Fibroblast of pulmonary artery (primary cell): ENCODE data around the gene SEL1L2.

Source experiments
- DNase-seq: peaks from one replicate; pipeline ENCODE4 v3.0.0-alpha.2; 2010; ENCODE audit warnings: low read depth
- H3K4me3 ChIP-seq: replicated peaks from 2 replicates; pipeline ENCODE4 v1.5.1; 2011; ENCODE audit warnings: low read depth, mild to moderate bottlenecking, control low read depth, low read length, moderate library complexity
- TF ChIP-seq, protein P1 (sequence below): IDR thresholded peaks from 2 replicates; pipeline ENCODE4 v1.5.1; 2011; ENCODE audit warnings: mild to moderate bottlenecking, control low read depth, low read length, inconsistent platforms; ENCODE audit errors: missing control alignments

Gene SEL1L2

GRCh38 chr20:13873831-13874230 lies 116.6 kb downstream of the SEL1L2 start:
- DNase-seq = no peak
- TF ChIP-seq, protein P1, sequence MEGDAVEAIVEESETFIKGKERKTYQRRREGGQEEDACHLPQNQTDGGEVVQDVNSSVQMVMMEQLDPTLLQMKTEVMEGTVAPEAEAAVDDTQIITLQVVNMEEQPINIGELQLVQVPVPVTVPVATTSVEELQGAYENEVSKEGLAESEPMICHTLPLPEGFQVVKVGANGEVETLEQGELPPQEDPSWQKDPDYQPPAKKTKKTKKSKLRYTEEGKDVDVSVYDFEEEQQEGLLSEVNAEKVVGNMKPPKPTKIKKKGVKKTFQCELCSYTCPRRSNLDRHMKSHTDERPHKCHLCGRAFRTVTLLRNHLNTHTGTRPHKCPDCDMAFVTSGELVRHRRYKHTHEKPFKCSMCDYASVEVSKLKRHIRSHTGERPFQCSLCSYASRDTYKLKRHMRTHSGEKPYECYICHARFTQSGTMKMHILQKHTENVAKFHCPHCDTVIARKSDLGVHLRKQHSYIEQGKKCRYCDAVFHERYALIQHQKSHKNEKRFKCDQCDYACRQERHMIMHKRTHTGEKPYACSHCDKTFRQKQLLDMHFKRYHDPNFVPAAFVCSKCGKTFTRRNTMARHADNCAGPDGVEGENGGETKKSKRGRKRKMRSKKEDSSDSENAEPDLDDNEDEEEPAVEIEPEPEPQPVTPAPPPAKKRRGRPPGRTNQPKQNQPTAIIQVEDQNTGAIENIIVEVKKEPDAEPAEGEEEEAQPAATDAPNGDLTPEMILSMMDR = no peak
- no peak overlapping the region for H3K4me3 ChIP-seq

- H3K4me3 ChIP-seq = no peak overlapping the region
- TF ChIP-seq, protein P1 = no peak
- no peak for DNase-seq
Observed at GRCh38 chr20:13870170-13870748, 120.2 kb downstream of the SEL1L2 start.

- no peak overlapping the region for H3K4me3 ChIP-seq
- DNase-seq = peak; percentile 9
- TF ChIP-seq, protein P1 = no peak
Observed at GRCh38 chr20:13868331-13868730, 122.1 kb downstream of the SEL1L2 start.

GRCh38 chr20:13865791-13866351 lies 124.5 kb downstream of the SEL1L2 start:
- no peak for DNase-seq
- no peak overlapping the region for H3K4me3 ChIP-seq
- TF ChIP-seq, protein P1 = no peak

- DNase-seq = no peak
- H3K4me3 ChIP-seq = no peak overlapping the region
- TF ChIP-seq, protein P1 = no peak
Observed at GRCh38 chr20:13865156-13865555, 125.3 kb downstream of the SEL1L2 start.

GRCh38 chr20:13863244-13863643 lies 127.2 kb downstream of the SEL1L2 start:
- TF ChIP-seq, protein P1 = no peak
- H3K4me3 ChIP-seq = no peak overlapping the region
- no peak for DNase-seq

GRCh38 chr20:13862245-13862644 lies 128.2 kb downstream of the SEL1L2 start:
- no peak overlapping the region for H3K4me3 ChIP-seq
- TF ChIP-seq, protein P1 = no peak
- no peak for DNase-seq
